ENCODE measurements around the gene PIP4K2C.
A peak's percentile ranks its signal among the peaks of the same experiment; 100 is the strongest.
"Not testable (repeated sequence)": the region's sequence is repeated elsewhere in the genome, so short reads cannot be mapped to it uniquely, and the experiment has no call there.

PIP4K2C gene

GRCh38 chr12:57586128-57586527, 4.9 kb upstream of the PIP4K2C start:
- no peak for DNase-seq

GRCh38 chr12:57586832-57587429, 4.1 kb upstream of the PIP4K2C start:
- no peak for DNase-seq

GRCh38 chr12:57588951-57589610, 1.9 kb upstream of the PIP4K2C start:
- not testable (repeated sequence) for DNase-seq

- no peak for DNase-seq
These were observed 521 bp upstream of the PIP4K2C start for GRCh38 chr12:57590479-57590863.

- no peak for DNase-seq
These were observed 862 bp downstream of the PIP4K2C start for GRCh38 chr12:57591782-57592325.

GRCh38 chr12:57592551-57593165, 1.7 kb downstream of the PIP4K2C start:
- DNase-seq: no peak

- DNase-seq: no peak
These were observed 2.2 kb downstream of the PIP4K2C start for GRCh38 chr12:57593187-57593586.

GRCh38 chr12:57600395-57600794, 9.4 kb downstream of the PIP4K2C start:
- DNase-seq: no peak

- DNase-seq: no peak
These were observed 11.6 kb downstream of the PIP4K2C start for GRCh38 chr12:57602544-57602943.

- no peak for DNase-seq
These were observed 12.3 kb downstream of the PIP4K2C start for GRCh38 chr12:57603324-57603723.

- DNase-seq: no peak
These were observed 12.9 kb downstream of the PIP4K2C start for GRCh38 chr12:57603815-57604453.

GRCh38 chr12:57604454-57604991, 13.5 kb downstream of the PIP4K2C start, which contains the start of gene DTX3:
TSS of gene DTX3 (plus strand) at chr12:57604824. CDS start at chr12:57606518, 1,694 bp downstream.
- DNase-seq: peak in 2 of 5 donors; percentile 27 to 31

- no peak for DNase-seq
These were observed 14.2 kb downstream of the PIP4K2C start for GRCh38 chr12:57604992-57605810.

- DNase-seq: no peak
These were observed 14.9 kb downstream of the PIP4K2C start for GRCh38 chr12:57605811-57606311.

GRCh38 chr12:57606399-57606798, 15.4 kb downstream of the PIP4K2C start:
- DNase-seq: no peak

GRCh38 chr12:57606821-57607220, 15.8 kb downstream of the PIP4K2C start:
- no peak for DNase-seq

GRCh38 chr12:57607958-57608663, 17.1 kb downstream of the PIP4K2C start:
- DNase-seq: no peak

GRCh38 chr12:57609101-57609780, 18.2 kb downstream of the PIP4K2C start:
- DNase-seq: no peak

GRCh38 chr12:57609781-57610553, 19.0 kb downstream of the PIP4K2C start:
- no peak for DNase-seq

Measured in T-helper 1 cell (primary cell).